Stimulated activated effector memory CD8-positive, alpha-beta T cell treated with anti-CD3 and anti-CD28 coated beads, Interleukin-12 subunit alpha, Interleukin-12 subunit beta, amount 100 ng/mL, for 72 hours (primary cell): ENCODE measurements around the gene DEK.

Experiments
- ATAC-seq: fragments of 150-1000 bp; cut with Tn5 transposase; 2 replicates; pipeline ENCODE4 v1.10.0; 2021
- DNase-seq, 2 donors: peaks; one replicate each; pipeline ENCODE4 v3.0.0; 2021 to 2022; ENCODE audit warnings: low spot score in 2 of 2
- H3K27ac Mint-ChIP-seq: one replicate; pipeline ENCODE4 v1.8.0; 2022; ENCODE audit warnings: mild to moderate bottlenecking, mixed read lengths
- H3K36me3 Mint-ChIP-seq: one replicate; pipeline ENCODE4 v1.8.0; 2022; ENCODE audit warnings: mild to moderate bottlenecking, mixed read lengths
- H3K4me1 Mint-ChIP-seq: one replicate; pipeline ENCODE4 v1.8.0; 2022; ENCODE audit warnings: mixed read lengths
- H3K4me3 Mint-ChIP-seq: one replicate; pipeline ENCODE4 v1.8.0; 2022; ENCODE audit warnings: mild to moderate bottlenecking, mixed read lengths
- H3K9me3 Mint-ChIP-seq: one replicate; pipeline ENCODE4 v1.8.0; 2022; ENCODE audit warnings: mixed read lengths

DEK gene

DNA sequence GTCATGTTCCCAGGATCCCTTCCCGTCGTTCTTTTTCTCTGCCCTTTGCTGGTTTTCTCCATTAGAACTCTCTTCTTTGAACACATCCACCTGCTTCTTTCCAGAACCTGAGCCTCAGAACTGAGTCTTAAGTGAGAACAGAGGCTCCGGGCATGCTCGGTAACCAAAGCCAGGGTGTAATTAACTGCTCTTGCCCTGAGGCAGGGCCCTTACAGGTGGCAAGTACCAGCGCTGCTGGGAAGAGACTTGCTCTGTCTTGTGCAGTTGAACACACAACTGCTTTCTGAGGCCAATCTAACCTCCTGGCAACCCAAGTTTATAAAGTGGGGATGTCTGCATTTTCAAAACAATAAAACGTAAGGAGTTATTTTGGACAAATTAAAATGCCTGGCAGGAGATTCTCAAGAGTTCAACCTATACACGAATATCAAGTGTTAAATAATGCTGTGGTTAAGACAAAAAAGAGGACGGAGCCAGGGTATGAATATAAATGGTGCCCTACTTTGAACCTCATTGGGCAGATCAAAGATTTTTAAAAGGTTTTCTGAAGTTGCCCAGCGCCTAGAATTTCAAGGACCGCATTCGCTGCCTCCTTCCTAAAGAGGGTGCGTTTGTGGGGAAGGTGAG, 12.4 kb upstream of the DEK start:
- Mint-ChIP-seq H3K36me3 (no peaks in the 10 kb centered on the region), H3K4me1 (no peaks in the 10 kb centered on the region), H3K4me3 (peak overlapping the region; percentile 16), H3K27ac (no peak overlapping the region), H3K9me3 (no peaks in the 10 kb centered on the region)
- ATAC-seq (no peak), DNase-seq (peak in 1 of 2 donors; percentile 40)

GRCh38 chr6:18270216-18270615, 5.9 kb upstream of the DEK start:
- peaks cover 6% of the 10 kb centered on the region for H3K4me1 Mint-ChIP-seq
- H3K9me3 Mint-ChIP-seq = no peaks in the 10 kb centered on the region
- DNase-seq = no peak
- H3K27ac Mint-ChIP-seq = no peak overlapping the region
- peaks cover 5% of the 10 kb centered on the region for H3K36me3 Mint-ChIP-seq
- H3K4me3 Mint-ChIP-seq = no peak overlapping the region
- no peak for ATAC-seq

GRCh38 chr6:18269717-18270116, 5.4 kb upstream of the DEK start:
- peaks cover 9% of the 10 kb centered on the region for H3K4me1 Mint-ChIP-seq
- H3K9me3 Mint-ChIP-seq = no peaks in the 10 kb centered on the region
- DNase-seq (no peak), ATAC-seq (no peak)
- H3K27ac Mint-ChIP-seq = no peak overlapping the region
- H3K4me3 Mint-ChIP-seq = no peak overlapping the region
- H3K36me3 Mint-ChIP-seq = peaks cover 10% of the 10 kb centered on the region

DNA sequence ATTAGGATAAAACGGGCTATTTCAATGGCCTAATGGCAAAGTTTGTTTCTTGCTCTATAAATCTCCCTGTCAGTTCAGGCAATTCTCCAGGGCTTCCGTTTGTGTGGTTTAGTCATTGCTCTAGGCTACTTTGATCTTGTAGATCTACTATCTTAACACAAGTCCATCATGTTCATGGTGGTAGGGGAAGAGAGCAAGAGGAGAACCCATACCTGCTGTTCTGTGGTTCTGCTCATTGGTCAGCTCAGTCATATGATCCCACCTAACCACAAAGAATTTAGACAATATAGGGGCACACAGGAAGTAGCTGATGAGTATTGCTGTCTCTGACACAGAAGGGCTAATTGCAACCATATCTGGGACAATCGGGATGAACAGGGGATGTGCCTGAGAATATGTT, 4.9 kb upstream of the DEK start:
- ATAC-seq (no peak), DNase-seq (no peak)
- H3K4me1 Mint-ChIP-seq = peaks cover 9% of the 10 kb centered on the region
- peaks cover 14% of the 10 kb centered on the region for H3K36me3 Mint-ChIP-seq
- H3K27ac Mint-ChIP-seq = no peak overlapping the region
- H3K4me3 Mint-ChIP-seq = no peak overlapping the region
- no peaks in the 10 kb centered on the region for H3K9me3 Mint-ChIP-seq

- ATAC-seq = no peak
- H3K4me1 Mint-ChIP-seq = peaks cover 16% of the 10 kb centered on the region
Measured at GRCh38 chr6:18268066-18268465, 3.7 kb upstream of the DEK start.

DNA sequence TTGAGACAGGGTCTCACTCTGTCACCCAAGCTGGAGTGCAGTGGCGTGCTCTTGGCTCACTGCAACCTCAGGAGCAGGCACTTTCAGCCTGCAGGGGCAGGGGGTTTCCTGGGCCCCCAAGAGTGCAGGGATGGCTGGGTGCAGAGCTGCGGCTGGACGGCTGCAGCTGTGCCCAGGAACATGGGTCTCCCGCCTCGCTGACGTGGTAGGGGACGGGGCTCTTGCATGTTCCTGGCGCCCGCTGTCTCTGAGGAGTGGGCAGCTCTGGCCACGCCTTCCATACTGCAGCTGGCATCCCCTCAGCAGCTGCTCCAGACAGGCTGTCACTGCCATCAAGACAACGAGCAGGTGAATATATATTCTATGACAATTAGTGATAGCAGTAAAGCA, 2.2 kb upstream of the DEK start:
- Mint-ChIP-seq H3K9me3 (no peaks in the 10 kb centered on the region), H3K4me1 (peaks cover 32% of the 10 kb centered on the region), H3K4me3 (no peak overlapping the region), H3K27ac (no peak overlapping the region), H3K36me3 (peaks cover 41% of the 10 kb centered on the region)
- ATAC-seq (no peak), DNase-seq (no peak)

More at GRCh38 chr6:18268066-18268465, 3.7 kb upstream of the DEK start:
- no peak overlapping the region for H3K4me3 Mint-ChIP-seq
- no peak overlapping the region for H3K27ac Mint-ChIP-seq
- peaks cover 25% of the 10 kb centered on the region for H3K36me3 Mint-ChIP-seq
- H3K9me3 Mint-ChIP-seq = no peaks in the 10 kb centered on the region
- DNase-seq = no peak

- peaks cover 46% of the 10 kb centered on the region for H3K36me3 Mint-ChIP-seq
- peaks cover 37% of the 10 kb centered on the region for H3K4me1 Mint-ChIP-seq
- DNase-seq (no peak), ATAC-seq (no peak)
- H3K27ac Mint-ChIP-seq = peak overlapping the region; percentile 94
- peak overlapping the region; percentile 93 for H3K4me3 Mint-ChIP-seq
- H3K9me3 Mint-ChIP-seq = no peaks in the 10 kb centered on the region
Measured at GRCh38 chr6:18265787-18266522, 1.6 kb upstream of the DEK start.

DNA sequence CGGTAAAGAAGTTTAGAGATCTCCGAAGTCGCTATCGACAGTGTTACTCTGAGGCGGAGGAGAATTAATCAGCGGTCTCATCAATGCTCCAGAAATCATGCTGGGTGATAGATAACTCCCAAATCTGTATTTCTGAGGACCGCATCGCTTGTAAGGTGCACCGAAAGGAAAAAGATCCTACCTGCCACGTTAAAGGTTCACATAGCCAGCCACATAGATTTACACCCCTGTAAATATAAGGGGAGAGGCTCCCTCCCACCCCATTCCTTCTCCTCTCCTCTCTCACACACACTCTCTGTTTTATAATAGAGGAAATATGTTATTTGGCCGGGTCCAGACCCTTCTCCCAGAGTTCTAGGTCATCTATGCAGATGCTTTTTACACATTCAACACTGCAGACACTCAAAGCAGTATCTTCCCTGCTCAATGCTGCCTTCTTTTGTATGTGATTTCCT, 620 bp upstream of the DEK start:
- Mint-ChIP-seq H3K9me3 (no peaks in the 10 kb centered on the region), H3K36me3 (peaks cover 57% of the 10 kb centered on the region), H3K27ac (peak overlapping the region; percentile 94), H3K4me1 (peaks cover 47% of the 10 kb centered on the region), H3K4me3 (peak overlapping the region; percentile 93)
- DNase-seq = no peak
- ATAC-seq = no peak

- Mint-ChIP-seq H3K36me3 (peaks cover 70% of the 10 kb centered on the region), H3K27ac (peak overlapping the region; percentile 94), H3K4me3 (peak overlapping the region; percentile 93), H3K4me1 (peaks cover 53% of the 10 kb centered on the region), H3K9me3 (no peaks in the 10 kb centered on the region)
- ATAC-seq = no peak
- peak; percentile 28 to 75 for DNase-seq
Measured at GRCh38 chr6:18263418-18264218, 712 bp downstream of the DEK start.

- Mint-ChIP-seq H3K4me3 (peak overlapping the region; percentile 93), H3K36me3 (peaks cover 77% of the 10 kb centered on the region), H3K27ac (peak overlapping the region; percentile 94), H3K4me1 (peaks cover 53% of the 10 kb centered on the region), H3K9me3 (no peaks in the 10 kb centered on the region)
- ATAC-seq (peak; percentile 73), DNase-seq (peak in 1 of 2 donors; percentile 66)
Measured at GRCh38 chr6:18262702-18263417, 1.5 kb downstream of the DEK start.

DNA sequence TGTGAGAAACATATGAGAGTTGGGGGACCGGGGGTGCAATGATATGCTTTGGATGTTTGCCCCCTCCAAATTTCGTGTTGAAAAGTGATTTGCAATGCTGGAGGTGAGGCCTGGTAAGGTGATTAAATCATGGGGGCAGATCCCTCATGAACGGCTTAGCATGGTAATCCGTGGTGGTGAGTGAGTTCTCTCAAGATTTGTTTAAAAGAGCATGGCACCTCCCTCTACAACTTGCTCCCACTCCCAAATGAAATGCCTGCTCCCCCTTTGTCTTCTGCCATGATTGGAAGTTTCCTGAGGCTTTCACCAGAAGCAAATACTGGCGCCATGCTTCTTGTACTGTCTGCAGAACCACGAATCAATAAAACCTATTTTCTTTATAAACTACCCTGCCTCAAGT, 2.5 kb downstream of the DEK start:
- Mint-ChIP-seq H3K9me3 (no peaks in the 10 kb centered on the region), H3K36me3 (peaks cover 87% of the 10 kb centered on the region), H3K4me1 (peaks cover 53% of the 10 kb centered on the region), H3K4me3 (peak overlapping the region; percentile 93), H3K27ac (no peak overlapping the region)
- no peak for ATAC-seq
- DNase-seq = no peak

DNA sequence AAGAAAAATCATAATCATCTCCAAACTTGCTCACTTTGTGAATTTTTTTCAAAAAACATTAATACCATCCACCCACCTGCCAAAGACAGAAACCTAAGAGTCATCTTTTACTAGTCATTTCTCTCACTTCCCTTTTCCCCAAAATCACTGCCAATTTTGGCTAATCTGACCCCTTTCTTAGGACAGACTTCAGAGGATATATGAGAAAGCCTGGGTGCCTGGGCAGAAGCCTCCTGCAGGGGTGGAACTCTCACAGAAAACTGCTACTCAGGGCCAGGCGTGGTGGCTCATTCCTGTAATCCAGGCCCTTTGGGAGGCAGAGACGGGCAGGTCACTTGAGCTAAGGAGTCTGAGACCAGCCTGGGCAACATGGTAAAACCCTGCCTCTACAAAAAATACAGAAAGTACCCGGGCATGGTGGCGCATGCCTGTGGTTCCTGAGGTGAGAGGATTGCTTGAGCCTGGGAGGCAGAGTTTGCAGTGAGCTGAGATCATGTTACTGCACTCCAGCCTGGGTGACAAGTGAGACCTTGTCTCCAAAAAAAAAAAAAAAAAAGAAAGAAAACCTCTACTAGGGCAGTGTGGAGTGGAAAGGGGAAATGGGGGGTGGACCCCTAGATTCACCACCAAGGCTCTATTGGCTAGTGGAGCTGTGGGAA, 3.8 kb downstream of the DEK start:
- ATAC-seq (peak; percentile 33), DNase-seq (peak in 1 of 2 donors; percentile 59)
- peaks cover 51% of the 10 kb centered on the region for H3K4me1 Mint-ChIP-seq

GRCh38 chr6:18259675-18260447, 4.5 kb downstream of the DEK start:
- ATAC-seq = no peak
- Mint-ChIP-seq H3K4me3 (peak overlapping the region; percentile 93), H3K36me3 (peaks cover 99% of the 10 kb centered on the region), H3K9me3 (no peaks in the 10 kb centered on the region), H3K27ac (no peak overlapping the region), H3K4me1 (peaks cover 51% of the 10 kb centered on the region)
- DNase-seq = no peak

More for the DNA sequence above, 3.8 kb downstream of the DEK start:
- Mint-ChIP-seq H3K36me3 (peaks cover 99% of the 10 kb centered on the region), H3K27ac (peak overlapping the region; percentile 30), H3K4me3 (peak overlapping the region; percentile 93), H3K9me3 (no peaks in the 10 kb centered on the region)

- Mint-ChIP-seq H3K36me3 (peaks cover 100% of the 10 kb centered on the region), H3K4me3 (no peak overlapping the region), H3K4me1 (peaks cover 13% of the 10 kb centered on the region), H3K27ac (no peak overlapping the region), H3K9me3 (no peaks in the 10 kb centered on the region)
- DNase-seq = no peak
- ATAC-seq = no peak
Measured at GRCh38 chr6:18254793-18255192, 9.5 kb downstream of the DEK start.
